IMR-90 (cell line): Measurements from ENCODE around the gene SLC22A14.

Experiments
- CTCF ChIP-seq: conservative IDR thresholded peaks from 2 replicates; pipeline ENCODE4 v1.5.1; 2012; ENCODE audit warnings: mild to moderate bottlenecking, low read depth, low read length, improper control_type of control experiment
- FOS ChIP-seq: fragments of 150-350 bp; IDR thresholded peaks from 2 replicates; pipeline ENCODE4 v1.6.1; 2016; ENCODE audit warnings: low read depth, low read length
- POLR2A ChIP-seq: IDR thresholded peaks from 2 replicates; pipeline ENCODE4 v1.6.1; 2012; ENCODE audit warnings: mild to moderate bottlenecking, low read depth, low read length
- RFX5 ChIP-seq: IDR thresholded peaks from 2 replicates; pipeline ENCODE4 v1.8.0; 2012; ENCODE audit warnings: low read depth, mild to moderate bottlenecking, low read length, moderate library complexity

GRCh38 chr3:38281895-38282686 lies at the start of gene SLC22A14:
- TF ChIP-seq CTCF, result no peak
- no peak for TF ChIP-seq RFX5
- TF ChIP-seq POLR2A, result no peak
- no peak for TF ChIP-seq FOS
